Astrocyte (in vitro differentiated cells and primary cell): ENCODE measurements around the gene FAM219A. TPM values are rescaled to one million over a fixed set of nuclear protein-coding genes. Genes with fewer than 3 reads are reported as not detected.

ENCODE experiments used
- DNase-seq: peaks from one replicate; pipeline ENCODE4 v3.0.0-alpha.2; 2010; ENCODE audit warnings: low read depth
- FAIRE-seq: peaks from 2 replicates; lab custom pipeline; 2011; peaks lifted over from hg19 to GRCh38; lab: Jason Lieb, UNC
- H2AFZ ChIP-seq: 2 replicates; pipeline ENCODE4 v1.6.0; 2012; ENCODE audit warnings: low read depth, low read length, inconsistent platforms
- H3K27ac ChIP-seq: 2 replicates; pipeline ENCODE4 v1.5.1; 2011; ENCODE audit warnings: low read depth, low read length, inconsistent platforms
- H3K27me3 ChIP-seq: 2 replicates; pipeline ENCODE4 v1.6.0; 2011; ENCODE audit warnings: low read length, inconsistent platforms; ENCODE audit not compliant: insufficient read depth
- H3K36me3 ChIP-seq: 2 replicates; pipeline ENCODE4 v1.5.1; 2011; ENCODE audit warnings: low read length, inconsistent platforms; ENCODE audit not compliant: insufficient read depth
- H3K4me1 ChIP-seq: 2 replicates; pipeline ENCODE4 v1.5.1; 2011; ENCODE audit warnings: low read length, inconsistent platforms; ENCODE audit not compliant: insufficient read depth
- H3K4me2 ChIP-seq: 2 replicates; pipeline ENCODE4 v1.6.0; 2012; ENCODE audit warnings: low read length, inconsistent platforms
- H3K4me3 ChIP-seq: 2 replicates; pipeline ENCODE4 v1.5.1; 2011; ENCODE audit warnings: low read depth, mild to moderate bottlenecking, low read length, inconsistent platforms; ENCODE audit not compliant: insufficient read depth
- H3K79me2 ChIP-seq: 2 replicates; pipeline ENCODE4 v1.6.0; 2012; ENCODE audit warnings: mild to moderate bottlenecking, low read length, inconsistent platforms; ENCODE audit not compliant: insufficient read depth
- H3K9ac ChIP-seq: 2 replicates; pipeline ENCODE4 v1.6.0; 2012; ENCODE audit warnings: mild to moderate bottlenecking, low read length, inconsistent platforms
- H3K9me3 ChIP-seq: 2 replicates; pipeline ENCODE4 v1.5.1; 2012; ENCODE audit warnings: low read depth, mild to moderate bottlenecking, low read length, inconsistent platforms; ENCODE audit not compliant: insufficient read depth
- H4K20me1 ChIP-seq: 2 replicates; pipeline ENCODE4 v1.6.0; 2012; ENCODE audit warnings: low read length, inconsistent platforms; ENCODE audit not compliant: insufficient read depth
- H3K27ac Mint-ChIP-seq: one replicate; pipeline ENCODE4 v1.8.0; 2021; ENCODE audit warnings: mild to moderate bottlenecking, mixed read lengths; ENCODE audit not compliant: unreplicated experiment
- H3K27me3 Mint-ChIP-seq: one replicate; pipeline ENCODE4 v1.8.0; 2021; ENCODE audit warnings: low read depth, mixed read lengths; ENCODE audit not compliant: unreplicated experiment
- H3K36me3 Mint-ChIP-seq: one replicate; pipeline ENCODE4 v1.8.0; 2021; ENCODE audit warnings: low read depth, mixed read lengths; ENCODE audit not compliant: unreplicated experiment
- H3K4me1 Mint-ChIP-seq: one replicate; pipeline ENCODE4 v1.8.0; 2021; ENCODE audit warnings: low read depth, mixed read lengths; ENCODE audit not compliant: unreplicated experiment
- H3K4me3 Mint-ChIP-seq: one replicate; pipeline ENCODE4 v1.8.0; 2021; ENCODE audit warnings: mild to moderate bottlenecking, moderate library complexity, mixed read lengths; ENCODE audit not compliant: unreplicated experiment
- H3K9me3 Mint-ChIP-seq: one replicate; pipeline ENCODE4 v1.8.0; 2021; ENCODE audit warnings: mild to moderate bottlenecking, mixed read lengths; ENCODE audit not compliant: unreplicated experiment
- CTCF ChIP-seq: IDR thresholded peaks from 2 replicates; pipeline ENCODE4 v1.5.1; 2011; ENCODE audit warnings: low read depth, mild to moderate bottlenecking, inconsistent platforms, low read length, moderate library complexity; ENCODE audit not compliant: insufficient read depth
- EZH2 ChIP-seq: IDR thresholded peaks from 2 replicates; pipeline ENCODE4 v1.6.1; 2012; ENCODE audit warnings: mild to moderate bottlenecking, low read length, inconsistent platforms; ENCODE audit not compliant: insufficient read depth
- total RNA-seq: library from RNA; stranded (reverse); gene quantifications from 2 replicates; pipeline ENCODE4 v1.2.1, GENCODE V29; 2021

FAM219A gene
- total RNA-seq, 1 donor from 2014 or later = 63.5 TPM

DNA sequence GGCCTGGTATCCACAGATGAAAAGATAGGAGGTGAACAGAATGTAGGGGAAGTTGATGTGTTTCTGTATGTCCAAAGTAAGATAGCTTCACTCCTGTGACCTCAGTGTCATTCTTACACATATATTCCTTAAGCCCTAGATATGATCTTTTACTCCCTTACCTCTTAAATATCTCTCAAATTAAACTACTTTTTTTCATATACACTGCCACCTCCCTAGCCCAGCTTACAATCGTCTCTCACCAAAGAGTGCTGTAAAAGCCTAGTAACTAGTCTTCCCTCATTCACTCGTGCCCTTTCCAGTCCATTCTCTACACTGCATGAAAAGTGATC lies 5.5 kb upstream of the FAM219A start:
- Histone ChIP-seq H3K36me3 (no peaks in the 10 kb centered on the region), H3K9me3 (no peaks in the 10 kb centered on the region), H3K4me3 (no peak overlapping the region), H4K20me1 (no peaks in the 10 kb centered on the region), H2AFZ (no peak overlapping the region), H3K4me1 (peaks cover 12% of the 10 kb centered on the region), H3K27ac (no peak overlapping the region), H3K79me2 (no peaks in the 10 kb centered on the region), H3K27me3 (peaks cover 21% of the 10 kb centered on the region), H3K4me2 (no peak overlapping the region), H3K9ac (no peak overlapping the region)
- Mint-ChIP-seq H3K27me3 (no peaks in the 10 kb centered on the region), H3K4me1 (peaks cover 24% of the 10 kb centered on the region), H3K27ac (no peak overlapping the region), H3K9me3 (no peaks in the 10 kb centered on the region), H3K4me3 (no peak overlapping the region), H3K36me3 (no peaks in the 10 kb centered on the region)
- no peak for TF ChIP-seq CTCF
- no peak for TF ChIP-seq EZH2
- FAIRE-seq (peak; percentile 62), DNase-seq (no peak)

DNA sequence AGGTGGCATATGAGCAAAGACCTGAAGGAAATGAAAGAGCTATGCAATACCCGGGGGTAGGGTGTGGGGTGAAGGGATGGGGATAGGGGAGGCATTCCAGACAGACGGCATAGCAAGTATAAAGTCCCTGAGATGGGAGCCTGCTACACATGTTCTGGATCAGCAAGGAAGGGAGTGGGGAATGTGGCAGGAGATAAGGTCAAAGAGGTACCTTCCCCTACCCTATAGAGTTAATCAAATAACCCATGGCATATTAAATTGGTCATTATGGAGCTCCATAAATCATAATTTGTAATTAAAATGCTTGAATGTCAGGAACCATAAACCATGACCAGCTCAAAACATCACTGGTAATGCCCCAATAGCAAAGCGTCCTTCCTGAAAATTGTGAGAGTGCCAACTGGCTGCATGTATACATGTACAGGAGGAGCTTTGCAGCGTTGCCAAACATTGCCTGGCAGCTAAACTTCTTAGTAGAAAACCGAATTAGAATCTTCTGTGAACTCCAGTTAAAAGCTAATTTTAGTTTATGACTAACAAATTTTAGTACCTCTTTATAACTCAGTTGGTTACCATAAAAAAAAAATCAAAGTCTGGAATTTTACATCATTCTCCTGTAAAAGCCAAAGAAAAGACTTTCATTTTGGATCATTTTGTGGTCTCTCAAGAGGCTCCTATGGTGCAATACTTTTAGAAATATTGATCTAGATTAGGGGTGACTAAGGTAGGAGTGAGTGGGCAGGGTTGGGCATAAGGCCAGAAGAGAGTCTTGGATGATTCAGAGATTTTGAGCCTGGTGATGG lies 4.9 kb upstream of the FAM219A start:
- H4K20me1 ChIP-seq = no peaks in the 10 kb centered on the region
- H3K4me1 ChIP-seq = peaks cover 15% of the 10 kb centered on the region
- Mint-ChIP-seq H3K27ac (peak overlapping the region; percentile 18), H3K4me1 (peaks cover 27% of the 10 kb centered on the region), H3K4me3 (no peak overlapping the region), H3K27me3 (no peaks in the 10 kb centered on the region), H3K36me3 (no peaks in the 10 kb centered on the region), H3K9me3 (no peaks in the 10 kb centered on the region)
- H3K4me3 ChIP-seq = no peak overlapping the region
- DNase-seq (peak; percentile 73), FAIRE-seq (no peak)
- no peak overlapping the region for H3K4me2 ChIP-seq
- no peak for TF ChIP-seq CTCF
- no peak for TF ChIP-seq EZH2
- H3K9ac ChIP-seq = no peak overlapping the region
- H3K27ac ChIP-seq = no peak overlapping the region
- no peak overlapping the region for H2AFZ ChIP-seq
- H3K27me3 ChIP-seq = peaks cover 21% of the 10 kb centered on the region
- H3K9me3 ChIP-seq = no peaks in the 10 kb centered on the region
- H3K79me2 ChIP-seq = no peaks in the 10 kb centered on the region
- H3K36me3 ChIP-seq = no peaks in the 10 kb centered on the region

DNA sequence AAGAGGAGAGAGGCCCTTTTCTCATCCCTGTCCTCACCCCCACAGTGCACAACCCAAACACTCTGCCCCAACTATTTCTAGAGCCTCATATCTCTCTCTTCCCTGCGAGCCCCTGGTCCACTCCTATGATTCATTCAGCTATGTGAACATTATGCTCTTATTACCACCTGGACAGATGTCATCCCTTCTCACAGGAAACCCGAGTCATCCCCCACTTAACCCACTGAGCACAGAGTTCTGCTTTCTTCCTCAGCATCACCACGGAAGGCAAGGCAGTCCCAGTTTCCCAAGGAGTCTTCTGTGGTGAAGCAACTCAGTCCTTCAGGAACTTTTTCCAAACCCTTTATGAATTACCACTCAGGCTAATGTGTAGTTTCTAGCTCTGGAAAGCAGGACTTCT lies 1.6 kb upstream of the FAM219A start:
- H3K27me3 ChIP-seq = peaks cover 8% of the 10 kb centered on the region
- H2AFZ ChIP-seq = no peak overlapping the region
- Mint-ChIP-seq H3K27ac (peak overlapping the region; percentile 75), H3K36me3 (peaks cover 2% of the 10 kb centered on the region), H3K4me1 (peaks cover 38% of the 10 kb centered on the region), H3K27me3 (no peaks in the 10 kb centered on the region), H3K9me3 (no peaks in the 10 kb centered on the region), H3K4me3 (peak overlapping the region; percentile 98)
- no peak overlapping the region for H3K4me3 ChIP-seq
- H3K4me2 ChIP-seq = no peak overlapping the region
- peaks cover 22% of the 10 kb centered on the region for H4K20me1 ChIP-seq
- H3K9ac ChIP-seq = no peak overlapping the region
- no peak for TF ChIP-seq CTCF
- no peak for TF ChIP-seq EZH2
- FAIRE-seq (no peak), DNase-seq (no peak)
- H3K27ac ChIP-seq = no peak overlapping the region
- no peaks in the 10 kb centered on the region for H3K36me3 ChIP-seq
- H3K79me2 ChIP-seq = peaks cover 30% of the 10 kb centered on the region
- H3K9me3 ChIP-seq = no peaks in the 10 kb centered on the region
- peaks cover 27% of the 10 kb centered on the region for H3K4me1 ChIP-seq
